ENCODE data around the gene ANP32B. TPM values are rescaled to one million over a fixed set of nuclear protein-coding genes. Genes with fewer than 3 reads are reported as not detected.

Gene ANP32B
- total and polyA plus RNA-seq, 7 donors: 52.8 to 136 (median 70.6) TPM

GRCh38 chr9:98045234-98046179 is 62.4 kb downstream of the ANP32B start:
- Histone ChIP-seq H3K27me3 (ENCODE audit: insufficient read depth in 3 of 3, low read length in 2 of 3) (no peaks in the 10 kb centered on the region), H3K9me3 (no peaks in the 10 kb centered on the region), H3K4me3 (peak overlapping the region; percentile 24), H3K36me3 (ENCODE audit: insufficient read depth in 1 of 2, low read depth in 1 of 2) (no peaks in the 10 kb centered on the region), H3K27ac (no peak overlapping the region), H3K4me1 (no peaks in the 10 kb centered on the region)
- intact Hi-C loops (cut with DNase I): no loop called here
- 50 to 68% (median 55%) methylated on average over 6 of the region's 6 CpGs for WGBS, 3 donors
- ATAC-seq (no peak), DNase-seq (no peak)
- TF ChIP-seq CTCF (IDR thresholded peaks at IDR 0.05): no peak

GRCh38 chr9:98046180-98046543 is 63.0 kb downstream of the ANP32B start:
- intact Hi-C loops (cut with DNase I): no loop called here
- WGBS, 3 donors: 96 to 98% (median 96%) methylated on average over 9 of the region's 9 CpGs

GRCh38 chr9:98047002-98047401 is 63.9 kb downstream of the ANP32B start:
- no peak for ATAC-seq
- TF ChIP-seq CTCF (IDR thresholded peaks at IDR 0.05): no peak
- 83 to 86% (median 84%) methylated on average over 5 of the region's 5 CpGs for WGBS, 3 donors
- Histone ChIP-seq H3K9me3 (no peaks in the 10 kb centered on the region), H3K27ac (no peak overlapping the region), H3K4me3 (no peak overlapping the region), H3K36me3 (ENCODE audit: insufficient read depth in 1 of 2, low read depth in 1 of 2) (no peaks in the 10 kb centered on the region), H3K4me1 (no peaks in the 10 kb centered on the region), H3K27me3 (ENCODE audit: insufficient read depth in 3 of 3, low read length in 2 of 3) (no peaks in the 10 kb centered on the region)
- DNase-seq: no peak
- intact Hi-C loops (cut with DNase I): no loop called here

More at GRCh38 chr9:98046180-98046543, 63.0 kb downstream of the ANP32B start:
- no peaks in the 10 kb centered on the region for H3K4me1 ChIP-seq
- H3K36me3 ChIP-seq (ENCODE audit: insufficient read depth in 1 of 2, low read depth in 1 of 2): no peaks in the 10 kb centered on the region
- DNase-seq: no peak
- H3K4me3 ChIP-seq: no peak overlapping the region
- no peak overlapping the region for H3K27ac ChIP-seq
- TF ChIP-seq CTCF (IDR thresholded peaks at IDR 0.05): no peak
- no peaks in the 10 kb centered on the region for H3K27me3 ChIP-seq (ENCODE audit: insufficient read depth in 3 of 3, low read length in 2 of 3)
- no peak for ATAC-seq
- no peaks in the 10 kb centered on the region for H3K9me3 ChIP-seq

- intact Hi-C loops (cut with DNase I): no loop called here
- Histone ChIP-seq H3K4me1 (no peaks in the 10 kb centered on the region), H3K27ac (no peak overlapping the region), H3K4me3 (no peak overlapping the region), H3K27me3 (ENCODE audit: insufficient read depth in 3 of 3, low read length in 2 of 3) (no peaks in the 10 kb centered on the region), H3K36me3 (ENCODE audit: insufficient read depth in 1 of 2, low read depth in 1 of 2) (no peaks in the 10 kb centered on the region), H3K9me3 (no peaks in the 10 kb centered on the region)
- no peak for ATAC-seq
- TF ChIP-seq CTCF (IDR thresholded peaks at IDR 0.05): no peak
- DNase-seq: no peak
- 67 to 74% (median 72%) methylated on average over 1 of the region's 1 CpG for WGBS, 3 donors
These were observed 66.3 kb downstream of the ANP32B start for GRCh38 chr9:98049288-98050072.
